GM19463 (cell line): Measurements from ENCODE around the gene ZDHHC13.

Experiments used
- ATAC-seq: cut with Tn5 transposase; IDR thresholded peaks from one replicate; pipeline ENCODE4 v1.9.1; 2021; ENCODE audit warnings: mild to moderate bottlenecking, moderate library complexity; ENCODE audit not compliant: unreplicated experiment

Gene ZDHHC13

GRCh38 chr11:19200410-19201201 lies 83.6 kb downstream of the ZDHHC13 start:
- no peak for ATAC-seq

- no peak for ATAC-seq
Measured at GRCh38 chr11:19201737-19202605, 85.0 kb downstream of the ZDHHC13 start, which contains the start of gene CSRP3. Gene CSRP3, minus strand, starts transcription at chr11:19201983. Its CDS starts 9,535 bp downstream, at chr11:19192448.

GRCh38 chr11:19204836-19205235 lies 87.9 kb downstream of the ZDHHC13 start:
- ATAC-seq = no peak

GRCh38 chr11:19208181-19208580 lies 91.2 kb downstream of the ZDHHC13 start:
- ATAC-seq = no peak

- no peak for ATAC-seq
Measured at GRCh38 chr11:19208959-19209546, 92.1 kb downstream of the ZDHHC13 start.

GRCh38 chr11:19209617-19210370 lies 92.8 kb downstream of the ZDHHC13 start:
- ATAC-seq = no peak

GRCh38 chr11:19216021-19216420 lies 99.1 kb downstream of the ZDHHC13 start:
- ATAC-seq = no peak

- no peak for ATAC-seq
Measured at GRCh38 chr11:19216709-19217374, 99.9 kb downstream of the ZDHHC13 start.

GRCh38 chr11:19218216-19218615 lies 101.2 kb downstream of the ZDHHC13 start:
- no peak for ATAC-seq

- ATAC-seq = no peak
Measured at GRCh38 chr11:19218786-19219460, 102.0 kb downstream of the ZDHHC13 start.

- no peak for ATAC-seq
Measured at GRCh38 chr11:19220903-19221724, 104.1 kb downstream of the ZDHHC13 start.

- no peak for ATAC-seq
Measured at GRCh38 chr11:19225123-19225522, 108.2 kb downstream of the ZDHHC13 start.

GRCh38 chr11:19225581-19225980 lies 108.6 kb downstream of the ZDHHC13 start:
- no peak for ATAC-seq
